Testis (tissue), 2 donors: ENCODE results near the gene LGALS7.

Experiments
- CTCF ChIP-seq, 3 experiments: fragments of 450-650 bp in 2 of 3; fragments of 200-600 bp in 1 of 3; sonication (generic) in 1 of 3; IDR thresholded peaks; one replicate each; pipeline ENCODE4 v1.5.1; 2016 to 2019; ENCODE audit warnings: antibody characterized with exemption in 3 of 3, mild to moderate bottlenecking in 2 of 3, moderate library complexity in 1 of 3
- POLR2A ChIP-seq: fragments of 450-650 bp; IDR thresholded peaks from one replicate; pipeline ENCODE4 v1.6.1; 2017; ENCODE audit warnings: antibody characterized with exemption, mild to moderate bottlenecking, moderate library complexity

DNA sequence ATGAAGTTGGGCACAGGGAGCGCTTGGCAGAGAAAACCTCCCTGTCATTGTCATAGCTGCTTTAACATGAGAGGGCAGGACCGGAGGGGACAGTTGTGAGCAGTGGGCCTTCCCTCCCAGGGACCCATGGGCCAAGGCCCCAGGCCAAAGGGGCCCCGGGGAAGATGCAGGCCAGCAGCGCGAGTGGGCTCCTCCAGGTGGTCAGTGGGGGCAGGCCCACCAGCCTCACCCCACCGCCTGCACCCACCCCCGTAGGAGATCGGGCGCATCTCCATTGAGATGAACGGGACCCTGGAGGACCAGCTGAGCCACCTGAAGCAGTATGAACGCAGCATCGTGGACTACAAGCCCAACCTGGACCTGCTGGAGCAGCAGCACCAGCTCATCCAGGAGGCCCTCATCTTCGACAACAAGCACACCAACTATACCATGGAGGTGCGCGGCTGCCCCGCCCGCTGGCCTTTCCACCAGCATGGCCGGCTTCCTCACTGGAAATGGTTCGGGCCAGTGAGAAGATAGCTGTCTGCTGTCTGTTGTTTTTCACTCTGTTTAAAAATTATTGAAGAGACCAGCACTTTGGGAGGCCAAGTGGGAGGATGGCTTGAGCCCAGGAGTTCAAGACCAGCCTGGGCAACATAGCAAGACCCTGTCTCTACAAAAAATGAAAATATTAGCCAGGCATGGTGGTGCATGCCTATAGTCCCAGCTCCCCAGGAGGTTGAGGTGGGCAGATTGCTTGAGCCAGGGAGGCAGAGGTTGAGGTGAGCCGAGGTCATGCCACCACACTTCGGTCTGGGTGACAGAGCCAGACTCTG lies 47.6 kb downstream of the LGALS7 start:
- TF ChIP-seq CTCF (IDR thresholded peaks at IDR 0.05) (no peak), POLR2A (no peak)
